ENCODE measurements around the gene SRCAP.

SRCAP gene

GRCh38 chr16:30720086-30720485, 21.1 kb downstream of the SRCAP start:
- Histone ChIP-seq H3K4me1 (ENCODE audit: control insufficient read depth, insufficient read depth, low read length) (no peaks in the 10 kb centered on the region), H3K9me3 (ENCODE audit: control insufficient read depth, insufficient read depth, low read depth, low read length) (no peaks in the 10 kb centered on the region), H3K27ac (ENCODE audit: extremely low read depth, low read depth, low read length) (no peak overlapping the region), H3K36me3 (ENCODE audit: control insufficient read depth in 2 of 2, insufficient read depth in 1 of 2, low read length in 2 of 2) (peaks cover 74 to 97% of the 10 kb centered on the region in 2 experiments), H3K4me3 (ENCODE audit: low read depth, low read length) (no peak overlapping the region)
- CTCF ChIA-PET, result interaction anchor here (0.6 kb wide), 1 partner anchor 15 kb away, joined by 3 read pairs; no protein-coding TSS in a partner anchor
- POLR2A ChIA-PET, result interaction anchor here (1.0 to 1.6 kb wide), 2 partner anchors 10 to 28 kb away, joined by 3 to 5 read pairs; partner anchors contain the start of gene PHKG2
- no peak for TF ChIP-seq ZNF335 (tag by site-specific recombination; conservative IDR thresholded peaks at IDR 0.05)
- no peak for TF ChIP-seq TRIM28 (IDR thresholded peaks at IDR 0.05; ENCODE audit: borderline replicate concordance, low read length)
- TF ChIP-seq BCL11B (tag by site-specific recombination; IDR thresholded peaks at IDR 0.05; ENCODE audit: low read depth), result no peak
- no peak for TF ChIP-seq GFI1B (tag by site-specific recombination; IDR thresholded peaks at IDR 0.05)
- no peak for TF ChIP-seq ZFP41 (tag by site-specific recombination; IDR thresholded peaks at IDR 0.05; ENCODE audit: borderline replicate concordance)
- no peak for TF ChIP-seq SP3 (tag by site-specific recombination; IDR thresholded peaks at IDR 0.05)
- TF ChIP-seq ZNF776 (tag by site-specific recombination; IDR thresholded peaks at IDR 0.05; ENCODE audit: borderline replicate concordance), result no peak
- no peak for TF ChIP-seq REST (tag by site-specific recombination; IDR thresholded peaks at IDR 0.05)
- TF ChIP-seq ZNF530 (tag by site-specific recombination; IDR thresholded peaks at IDR 0.05; ENCODE audit: low read depth), result no peak
- TF ChIP-seq, protein P1, sequence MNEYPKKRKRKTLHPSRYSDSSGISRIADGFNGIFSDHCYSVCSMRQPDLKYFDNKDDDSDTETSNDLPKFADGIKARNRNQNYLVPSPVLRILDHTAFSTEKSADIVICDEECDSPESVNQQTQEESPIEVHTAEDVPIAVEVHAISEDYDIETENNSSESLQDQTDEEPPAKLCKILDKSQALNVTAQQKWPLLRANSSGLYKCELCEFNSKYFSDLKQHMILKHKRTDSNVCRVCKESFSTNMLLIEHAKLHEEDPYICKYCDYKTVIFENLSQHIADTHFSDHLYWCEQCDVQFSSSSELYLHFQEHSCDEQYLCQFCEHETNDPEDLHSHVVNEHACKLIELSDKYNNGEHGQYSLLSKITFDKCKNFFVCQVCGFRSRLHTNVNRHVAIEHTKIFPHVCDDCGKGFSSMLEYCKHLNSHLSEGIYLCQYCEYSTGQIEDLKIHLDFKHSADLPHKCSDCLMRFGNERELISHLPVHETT (tag by site-specific recombination; IDR thresholded peaks at IDR 0.05), result no peak
- TF ChIP-seq ZNF529 (tag by site-specific recombination; IDR thresholded peaks at IDR 0.05; ENCODE audit: insufficient replicate concordance), result no peak
- no peak for TF ChIP-seq ZNF596 (tag by site-specific recombination; IDR thresholded peaks at IDR 0.05)
- TF ChIP-seq ZNF701 (tag by site-specific recombination; IDR thresholded peaks at IDR 0.05), result no peak
- no peak for TF ChIP-seq ZNF221 (tag by site-specific recombination; IDR thresholded peaks at IDR 0.05; ENCODE audit: borderline replicate concordance)
- no peak for TF ChIP-seq ZNF423 (tag by site-specific recombination; IDR thresholded peaks at IDR 0.05)

DNA sequence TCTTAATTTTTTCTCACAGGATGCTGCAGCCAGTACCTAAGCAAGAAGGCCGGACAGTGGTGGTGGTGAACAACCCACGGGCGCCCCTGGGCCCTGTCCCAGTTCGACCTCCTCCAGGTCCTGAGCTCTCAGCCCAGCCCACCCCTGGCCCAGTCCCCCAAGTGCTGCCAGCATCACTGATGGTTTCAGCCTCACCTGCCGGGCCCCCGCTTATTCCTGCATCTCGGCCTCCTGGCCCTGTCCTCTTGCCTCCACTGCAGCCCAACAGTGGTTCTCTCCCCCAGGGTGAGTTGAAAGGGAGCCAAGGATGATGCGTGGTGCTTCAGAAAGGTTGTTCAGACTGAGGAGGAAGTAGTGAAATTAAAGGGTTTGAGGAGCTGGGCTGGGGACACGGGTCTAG, 21.7 kb downstream of the SRCAP start:
- TF ChIP-seq ZNF792 (tag by site-specific recombination; IDR thresholded peaks at IDR 0.05) (no peak), ZNF423 (tag by site-specific recombination; IDR thresholded peaks at IDR 0.05) (no peak), GLIS1 (tag by site-specific recombination; IDR thresholded peaks at IDR 0.05) (peak; percentile 62), REPIN1 (tag by site-specific recombination; IDR thresholded peaks at IDR 0.05; ENCODE audit: low read depth) (no peak), KLF7 (tag by site-specific recombination; IDR thresholded peaks at IDR 0.05; ENCODE audit: borderline replicate concordance) (no peak)
- no peaks in the 10 kb centered on the region for H3K4me1 ChIP-seq (ENCODE audit: control insufficient read depth, insufficient read depth, low read length)
- H3K4me3 ChIP-seq (ENCODE audit: low read depth, low read length), result no peak overlapping the region
- peaks cover 74 to 97% of the 10 kb centered on the region in 2 experiments for H3K36me3 ChIP-seq (ENCODE audit: control insufficient read depth in 2 of 2, insufficient read depth in 1 of 2, low read length in 2 of 2)
- H3K27ac ChIP-seq (ENCODE audit: extremely low read depth, low read depth, low read length), result no peak overlapping the region
- ChIA-PET CTCF (no interaction called here), POLR2A (interaction anchor here (1.6 kb wide), 1 partner anchor 28 kb away, joined by 5 read pairs; the partner anchor contains the start of gene PHKG2)
- no peaks in the 10 kb centered on the region for H3K9me3 ChIP-seq (ENCODE audit: control insufficient read depth, insufficient read depth, low read depth, low read length)

Data from HEK293 (cell line).